Colonic mucosa (tissue), 4 donors: ENCODE measurements around the gene ZSWIM7. TPM values are rescaled to one million over a fixed set of nuclear protein-coding genes. Genes with fewer than 3 reads are reported as not detected.
A peak's percentile ranks its signal among the peaks of the same experiment; 100 is the strongest.

Experiments used
- DNase-seq: peaks from one replicate; pipeline ENCODE4 v3.0.0-alpha.2; 2020
- H3K27ac ChIP-seq: fragments of 200-600 bp; one replicate; pipeline ENCODE4 v1.8.0; 2021
- H3K27me3 ChIP-seq: fragments of 200-600 bp; one replicate; pipeline ENCODE4 v1.8.0; 2021
- H3K36me3 ChIP-seq: fragments of 200-600 bp; one replicate; pipeline ENCODE4 v1.8.0; 2021
- H3K4me1 ChIP-seq: fragments of 200-600 bp; one replicate; pipeline ENCODE4 v1.8.0; 2021; ENCODE audit warnings: mild to moderate bottlenecking
- H3K4me3 ChIP-seq: fragments of 200-600 bp; one replicate; pipeline ENCODE4 v1.8.0; 2021
- H3K9ac ChIP-seq, 2 donors: one replicate each; pipeline ENCODE4 v1.7.0; 2013; ENCODE audit warnings: control low read depth in 2 of 2, low read depth in 2 of 2, low read length in 2 of 2
- H3K9me3 ChIP-seq: fragments of 200-600 bp; one replicate; pipeline ENCODE4 v1.8.0; 2021
- intact Hi-C: fragments of 100-400 bp; cut with DNase I; formaldehyde crosslinking; loops from one replicate; pipeline ENCODE4 v1.14.1; 2022
- total RNA-seq, 2 donors: library from RNA; stranded (reverse); fragmentation: NEBNext Ultra II Directional in 1 of 2; extraction: Animal tissue kit (Norgen Biotek cat#: 25700) in 1 of 2; gene quantifications; one replicate each; pipeline ENCODE4 v1.2.1, GENCODE V29; 2021
- TF ChIP-seq, protein P1 (sequence below): fragments of 200-600 bp; IDR thresholded peaks from one replicate; pipeline ENCODE4 v1.8.0; 2022; ENCODE audit warnings: antibody characterized with exemption, mild to moderate bottlenecking
- donor health status: healthy.
- donor health status: DM: no; HTN: no; CAD: no.
- donor health status: DM: no; HTN: no; CAD: no.

Gene ZSWIM7
- total RNA-seq, 2 donors from 2014 or later = 17.7 to 18.8 TPM

DNA sequence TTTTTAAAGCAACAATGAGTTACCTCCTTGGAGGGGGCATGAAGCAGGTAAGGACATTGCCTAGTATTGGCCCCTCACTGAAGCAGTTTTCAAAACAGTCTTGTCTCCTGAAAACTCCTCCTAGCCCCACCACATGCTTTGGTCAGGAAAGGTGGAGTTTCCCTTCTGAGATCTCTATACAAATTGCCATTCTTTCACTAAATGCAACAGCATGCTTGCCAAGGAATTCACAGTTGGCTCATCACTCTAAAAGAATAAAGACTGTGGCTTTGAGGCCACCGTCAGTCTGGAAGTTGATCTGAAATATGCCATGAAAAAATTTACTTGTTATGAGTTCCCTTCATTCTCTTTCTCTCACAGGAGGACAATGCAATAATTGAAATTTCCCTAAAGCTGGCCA is 4.3 kb upstream of the ZSWIM7 start:
- TF ChIP-seq, protein P1, sequence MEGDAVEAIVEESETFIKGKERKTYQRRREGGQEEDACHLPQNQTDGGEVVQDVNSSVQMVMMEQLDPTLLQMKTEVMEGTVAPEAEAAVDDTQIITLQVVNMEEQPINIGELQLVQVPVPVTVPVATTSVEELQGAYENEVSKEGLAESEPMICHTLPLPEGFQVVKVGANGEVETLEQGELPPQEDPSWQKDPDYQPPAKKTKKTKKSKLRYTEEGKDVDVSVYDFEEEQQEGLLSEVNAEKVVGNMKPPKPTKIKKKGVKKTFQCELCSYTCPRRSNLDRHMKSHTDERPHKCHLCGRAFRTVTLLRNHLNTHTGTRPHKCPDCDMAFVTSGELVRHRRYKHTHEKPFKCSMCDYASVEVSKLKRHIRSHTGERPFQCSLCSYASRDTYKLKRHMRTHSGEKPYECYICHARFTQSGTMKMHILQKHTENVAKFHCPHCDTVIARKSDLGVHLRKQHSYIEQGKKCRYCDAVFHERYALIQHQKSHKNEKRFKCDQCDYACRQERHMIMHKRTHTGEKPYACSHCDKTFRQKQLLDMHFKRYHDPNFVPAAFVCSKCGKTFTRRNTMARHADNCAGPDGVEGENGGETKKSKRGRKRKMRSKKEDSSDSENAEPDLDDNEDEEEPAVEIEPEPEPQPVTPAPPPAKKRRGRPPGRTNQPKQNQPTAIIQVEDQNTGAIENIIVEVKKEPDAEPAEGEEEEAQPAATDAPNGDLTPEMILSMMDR = no peak
- Histone ChIP-seq H3K4me3 (no peak overlapping the region), H3K27ac (no peak overlapping the region), H3K9ac (no peak overlapping the region), H3K9me3 (no peaks in the 10 kb centered on the region), H3K4me1 (peaks cover 10% of the 10 kb centered on the region), H3K36me3 (peaks cover 23% of the 10 kb centered on the region), H3K27me3 (no peaks in the 10 kb centered on the region)
- intact Hi-C loops = no loop called here
- DNase-seq = no peak

GRCh38 chr17:16002708-16003260 is 3.3 kb upstream of the ZSWIM7 start:
- Histone ChIP-seq H3K9me3 (no peaks in the 10 kb centered on the region), H3K4me3 (no peak overlapping the region), H3K4me1 (peaks cover 10% of the 10 kb centered on the region), H3K27ac (no peak overlapping the region), H3K27me3 (no peaks in the 10 kb centered on the region), H3K36me3 (peaks cover 23% of the 10 kb centered on the region), H3K9ac (no peak overlapping the region)
- TF ChIP-seq, protein P1 = no peak
- intact Hi-C loops = no loop called here
- DNase-seq = no peak

- intact Hi-C loops = no loop called here
- H3K4me1 ChIP-seq = peaks cover 10% of the 10 kb centered on the region
- H3K9me3 ChIP-seq = no peaks in the 10 kb centered on the region
- DNase-seq = no peak
- no peak overlapping the region for H3K27ac ChIP-seq
- H3K36me3 ChIP-seq = peaks cover 12% of the 10 kb centered on the region
- H3K4me3 ChIP-seq = peak overlapping the region; percentile 78
- no peaks in the 10 kb centered on the region for H3K27me3 ChIP-seq
- no peak overlapping the region for H3K9ac ChIP-seq
- TF ChIP-seq, protein P1 = no peak
Measured at GRCh38 chr17:16001226-16001897, 1.9 kb upstream of the ZSWIM7 start.

DNA sequence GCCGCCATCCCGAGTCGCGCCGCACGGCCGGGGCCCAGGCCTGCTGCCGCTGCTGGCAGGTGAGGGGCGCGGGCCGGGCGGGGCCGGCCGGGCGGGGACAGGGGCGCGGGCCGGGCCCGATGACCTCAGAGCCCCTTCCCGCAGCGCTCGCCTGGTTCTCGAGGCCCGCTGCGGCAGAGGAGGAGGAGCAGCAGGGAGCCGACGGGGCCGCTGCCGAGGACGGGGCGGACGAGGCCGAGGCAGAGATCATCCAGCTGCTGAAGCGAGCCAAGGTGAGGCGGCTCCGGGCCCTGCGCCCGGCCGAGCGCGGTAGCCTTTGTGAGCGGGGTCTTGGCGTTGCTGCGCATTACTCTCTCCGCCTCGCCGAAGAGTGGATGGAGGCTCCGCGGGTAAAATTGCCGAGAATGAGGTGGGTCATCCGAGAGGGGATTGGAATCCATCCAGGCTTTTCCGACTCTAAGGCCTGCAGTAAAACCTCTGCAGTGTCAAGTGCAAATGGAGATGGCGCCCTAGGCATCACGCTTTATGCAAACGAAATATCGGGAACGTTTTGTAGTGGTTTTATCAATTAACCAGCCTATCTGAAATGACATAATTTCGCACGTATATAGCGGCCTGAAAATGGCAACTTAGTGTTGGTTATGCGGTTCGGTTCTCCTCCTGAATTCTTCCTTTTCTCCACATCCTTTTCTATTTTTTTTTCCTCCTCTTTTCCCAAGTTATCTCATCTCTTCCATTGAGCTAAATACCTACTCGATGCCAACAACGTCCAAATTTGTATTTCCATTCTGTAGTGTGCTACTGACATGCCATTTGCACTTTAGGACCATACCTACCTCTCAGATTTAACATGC is 697 bp upstream of the ZSWIM7 start:
- Histone ChIP-seq H3K9me3 (no peaks in the 10 kb centered on the region), H3K4me1 (peaks cover 10% of the 10 kb centered on the region), H3K27me3 (no peaks in the 10 kb centered on the region), H3K36me3 (peaks cover 12% of the 10 kb centered on the region), H3K4me3 (peak overlapping the region; percentile 78), H3K9ac (peak overlapping the region; percentile 79 to 92), H3K27ac (peak overlapping the region; percentile 87)
- DNase-seq = no peak
- TF ChIP-seq, protein P1 = no peak
- intact Hi-C loops = loop anchor here (5.0 kb wide), 1 partner anchor 173 kb away; no protein-coding TSS in a partner anchor

DNA sequence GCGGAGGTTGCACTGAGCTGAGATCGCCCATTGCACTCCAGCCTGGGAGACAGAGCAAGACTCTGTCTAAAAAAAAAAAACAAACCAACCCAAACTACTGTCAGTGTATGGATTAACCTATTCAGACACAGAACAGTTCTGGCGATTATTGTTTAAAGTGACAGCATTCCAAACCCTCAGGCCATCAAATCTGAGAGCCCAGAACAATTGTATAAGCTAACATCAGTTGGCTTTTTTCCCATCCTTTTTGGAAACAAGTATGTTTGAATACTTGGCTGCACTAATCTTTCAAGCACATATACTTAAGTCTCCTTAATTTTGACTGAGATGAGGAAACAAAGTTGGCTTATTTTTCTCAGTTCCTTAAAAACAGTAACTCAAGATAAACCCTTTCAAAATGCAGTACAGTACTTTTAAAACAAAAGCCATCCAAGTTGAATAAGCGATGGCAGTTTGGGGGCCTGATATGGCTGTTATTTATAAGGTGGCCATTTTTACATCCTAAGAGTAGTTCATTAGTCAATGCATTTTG is 1.4 kb downstream of the ZSWIM7 start:
- no peaks in the 10 kb centered on the region for H3K9me3 ChIP-seq
- H3K4me3 ChIP-seq = no peak overlapping the region
- no peaks in the 10 kb centered on the region for H3K36me3 ChIP-seq
- no peak for DNase-seq
- H3K27me3 ChIP-seq = no peaks in the 10 kb centered on the region
- TF ChIP-seq, protein P1 = no peak
- H3K4me1 ChIP-seq = peaks cover 10% of the 10 kb centered on the region
- no peak overlapping the region for H3K9ac ChIP-seq
- intact Hi-C loops = loop anchor here (5.0 kb wide), 1 partner anchor 171 kb away; no protein-coding TSS in a partner anchor
- peak overlapping the region; percentile 87 for H3K27ac ChIP-seq
